HUES6 (cell line): ENCODE measurements around the gene ZNF521.

Experiments
- H3K27ac ChIP-seq: 2 replicates; pipeline ENCODE4 v1.7.0; 2013; ENCODE audit warnings: low read depth, mild to moderate bottlenecking, low read length, inconsistent platforms
- H3K27me3 ChIP-seq: 2 replicates; pipeline ENCODE4 v1.6.1; 2013; ENCODE audit warnings: low read length; ENCODE audit not compliant: control insufficient read depth, insufficient read depth
- H3K36me3 ChIP-seq: 2 replicates; pipeline ENCODE4 v1.6.1; 2013; ENCODE audit warnings: low read length; ENCODE audit not compliant: control insufficient read depth, insufficient read depth
- H3K4me1 ChIP-seq: 2 replicates; pipeline ENCODE4 v1.6.1; 2013; ENCODE audit warnings: low read length; ENCODE audit not compliant: control insufficient read depth, insufficient read depth
- H3K4me3 ChIP-seq: 2 replicates; pipeline ENCODE4 v1.5.1; 2013; ENCODE audit warnings: low read depth, low read length
- H3K9ac ChIP-seq: one replicate; pipeline ENCODE4 v1.6.1; 2013; ENCODE audit warnings: mild to moderate bottlenecking, low read length
- H3K9me3 ChIP-seq: 2 replicates; pipeline ENCODE4 v1.6.1; 2013; ENCODE audit warnings: low read depth, low read length; ENCODE audit not compliant: control insufficient read depth, insufficient read depth

Gene ZNF521

DNA sequence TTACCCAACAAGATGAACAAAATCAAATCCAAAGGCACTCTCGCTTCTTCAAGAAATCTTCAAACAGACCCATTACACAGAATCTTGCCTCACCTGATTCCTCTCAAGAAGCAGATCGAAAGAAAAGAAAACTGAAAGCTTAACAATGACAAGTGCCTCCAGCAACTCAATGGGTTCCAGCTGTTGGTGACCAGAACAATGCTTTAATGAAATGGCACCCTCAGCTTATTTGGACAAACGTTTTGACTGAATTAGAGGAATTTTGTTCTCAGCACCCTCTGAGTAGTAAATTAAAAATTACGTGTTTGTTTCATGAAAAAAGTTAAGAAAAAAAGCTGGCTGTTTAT, 211.0 kb downstream of the ZNF521 start:
- no peaks in the 10 kb centered on the region for H3K4me1 ChIP-seq
- no peaks in the 10 kb centered on the region for H3K9me3 ChIP-seq
- H3K36me3 ChIP-seq = no peaks in the 10 kb centered on the region
- H3K9ac ChIP-seq = no peak overlapping the region
- H3K27ac ChIP-seq = no peak overlapping the region
- no peaks in the 10 kb centered on the region for H3K27me3 ChIP-seq
- H3K4me3 ChIP-seq = no peak overlapping the region

DNA sequence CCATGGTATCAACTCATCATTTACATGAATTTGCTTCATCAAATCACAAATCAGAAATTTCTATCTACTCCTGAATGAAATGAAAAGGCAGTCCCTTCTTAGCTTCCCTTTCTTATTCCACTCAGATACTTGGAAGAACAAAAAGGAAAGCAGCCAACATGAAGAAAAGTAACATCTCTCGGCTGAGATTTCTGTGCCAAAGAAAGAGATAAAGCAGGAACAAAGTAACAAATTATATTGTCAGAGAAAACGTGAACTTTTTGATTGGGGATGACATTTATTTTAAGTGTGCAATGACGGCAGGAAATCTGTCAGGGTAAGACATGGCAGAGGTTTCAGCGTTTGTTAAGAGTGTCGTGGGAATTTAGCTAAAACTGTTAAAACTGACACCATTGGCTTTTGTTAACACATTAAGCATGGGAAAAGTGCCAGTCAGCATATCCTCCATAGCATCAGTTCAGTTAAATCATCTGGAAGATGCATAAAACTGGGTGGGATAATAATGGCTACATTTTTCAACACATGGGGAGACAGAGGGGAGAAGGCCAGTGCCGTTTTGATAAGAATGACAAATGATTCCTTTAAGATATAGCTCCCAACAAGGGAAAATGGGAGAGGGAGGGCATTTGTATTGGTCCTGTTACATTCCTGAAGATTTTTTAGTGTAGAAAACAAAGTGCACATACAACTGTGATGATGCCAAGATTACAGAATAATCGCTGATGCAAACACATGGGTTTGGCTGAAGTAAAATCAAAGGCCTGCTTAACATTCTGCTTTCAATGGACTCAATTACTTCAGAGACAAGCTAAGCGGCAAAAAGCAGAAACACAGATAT, 211.6 kb downstream of the ZNF521 start:
- Histone ChIP-seq H3K27ac (no peak overlapping the region), H3K36me3 (no peaks in the 10 kb centered on the region), H3K9me3 (no peaks in the 10 kb centered on the region), H3K27me3 (no peaks in the 10 kb centered on the region), H3K9ac (no peak overlapping the region), H3K4me1 (peaks cover 2% of the 10 kb centered on the region; the same call in 1 of the 2 replicates), H3K4me3 (no peak overlapping the region)

DNA sequence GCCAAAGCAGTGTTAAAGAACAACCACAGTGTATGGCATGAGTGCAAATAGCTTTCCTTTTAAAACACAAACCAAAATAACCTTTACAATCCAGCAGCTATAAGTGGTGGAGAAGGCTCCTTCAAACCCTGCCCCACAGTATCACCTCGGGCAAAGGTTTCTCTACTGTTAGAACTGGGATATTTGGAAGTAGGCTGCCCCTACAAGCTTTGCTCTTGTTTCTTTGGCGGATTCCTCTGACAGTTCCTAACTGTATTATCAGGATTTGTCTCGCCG, 214.8 kb downstream of the ZNF521 start:
- Histone ChIP-seq H3K27ac (no peak overlapping the region), H3K36me3 (no peaks in the 10 kb centered on the region), H3K9ac (no peak overlapping the region), H3K4me3 (no peak overlapping the region), H3K9me3 (no peaks in the 10 kb centered on the region), H3K27me3 (no peaks in the 10 kb centered on the region), H3K4me1 (peaks cover 5% of the 10 kb centered on the region; the same call in 1 of the 2 replicates)

DNA sequence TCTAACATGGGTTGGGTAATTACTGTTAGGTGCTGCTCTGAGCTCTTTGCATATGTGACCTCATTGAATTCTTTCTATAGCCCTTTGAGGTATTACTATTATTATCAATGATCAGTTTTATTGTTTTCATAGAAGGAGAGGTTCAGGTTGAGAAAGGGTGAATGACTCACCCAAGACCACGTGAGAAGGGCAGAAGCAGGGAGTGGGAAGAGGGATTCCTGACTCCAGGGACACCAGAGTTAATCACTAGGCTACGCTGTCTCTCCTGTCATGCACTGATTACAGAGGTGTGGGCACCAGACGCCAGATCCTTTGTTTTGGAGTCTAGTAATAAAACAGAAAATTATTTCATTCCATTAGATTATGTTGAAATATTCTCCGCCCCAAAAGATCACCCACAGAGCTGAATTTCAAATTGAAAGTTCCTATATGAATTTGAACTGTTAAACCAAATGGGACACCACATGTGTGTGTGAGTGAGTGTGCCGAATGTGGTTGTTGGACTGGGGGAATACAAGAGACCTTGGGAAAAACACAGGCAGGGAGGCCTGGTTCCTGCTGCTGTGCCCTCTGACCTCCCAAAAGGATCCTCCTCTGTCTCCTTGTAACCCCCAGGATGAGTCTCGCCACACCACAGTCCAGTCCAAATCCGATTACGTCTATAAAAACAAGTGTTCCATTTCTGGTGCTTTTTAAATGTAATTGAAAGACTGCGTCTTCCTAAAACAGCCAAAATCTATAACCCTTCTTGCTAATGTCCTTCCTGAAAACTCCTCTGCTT, 215.4 kb downstream of the ZNF521 start:
- Histone ChIP-seq H3K27me3 (no peaks in the 10 kb centered on the region), H3K36me3 (no peaks in the 10 kb centered on the region), H3K4me1 (peaks cover 5% of the 10 kb centered on the region; the same call in 1 of the 2 replicates), H3K4me3 (no peak overlapping the region), H3K27ac (no peak overlapping the region), H3K9ac (no peak overlapping the region), H3K9me3 (no peaks in the 10 kb centered on the region)

DNA sequence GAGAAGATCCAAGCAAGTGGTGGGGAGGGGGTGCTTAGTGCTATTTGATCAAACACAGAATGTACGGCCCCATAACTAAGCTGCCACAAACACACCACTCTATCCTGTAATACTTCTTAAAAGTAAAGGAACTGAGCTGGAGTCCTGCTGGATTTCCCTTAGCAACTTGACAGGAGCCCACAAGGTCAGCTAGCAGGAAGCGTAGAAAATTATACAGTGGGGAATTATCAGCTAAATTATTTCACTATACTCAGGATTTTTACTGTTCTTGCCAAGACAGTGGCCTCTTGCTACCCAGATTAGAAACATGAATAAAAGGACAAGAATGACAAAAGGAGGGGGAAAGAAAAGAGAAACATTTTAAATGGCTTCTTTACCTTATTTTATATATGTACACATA, 217.1 kb downstream of the ZNF521 start:
- Histone ChIP-seq H3K27ac (no peak overlapping the region), H3K4me1 (peaks cover 5% of the 10 kb centered on the region; the same call in 1 of the 2 replicates), H3K9ac (no peak overlapping the region), H3K27me3 (no peaks in the 10 kb centered on the region), H3K4me3 (no peak overlapping the region), H3K9me3 (no peaks in the 10 kb centered on the region), H3K36me3 (no peaks in the 10 kb centered on the region)

DNA sequence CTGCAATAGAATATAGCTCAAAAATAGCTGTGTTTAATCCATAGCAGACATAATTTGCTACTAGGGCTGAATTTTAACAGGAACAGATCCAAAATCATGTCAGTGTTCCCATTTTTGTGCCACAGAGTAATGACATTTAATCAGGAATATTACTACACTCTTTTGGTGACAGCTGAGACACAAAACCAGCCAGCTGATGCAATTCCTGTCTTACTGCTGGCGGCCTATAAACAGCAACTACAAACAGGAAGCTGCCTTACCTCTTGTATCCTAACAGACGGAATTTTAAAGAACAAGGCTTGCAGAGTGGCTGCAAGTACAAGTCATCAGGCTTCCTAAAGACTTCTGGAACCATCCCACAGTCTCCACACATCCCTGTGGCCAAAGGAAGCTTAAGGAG, 218.1 kb downstream of the ZNF521 start:
- H3K4me3 ChIP-seq = no peak overlapping the region
- no peaks in the 10 kb centered on the region for H3K27me3 ChIP-seq
- H3K36me3 ChIP-seq = no peaks in the 10 kb centered on the region
- no peak overlapping the region for H3K9ac ChIP-seq
- H3K9me3 ChIP-seq = no peaks in the 10 kb centered on the region
- H3K4me1 ChIP-seq = peaks cover 5% of the 10 kb centered on the region; the same call in 1 of the 2 replicates
- H3K27ac ChIP-seq = no peak overlapping the region

DNA sequence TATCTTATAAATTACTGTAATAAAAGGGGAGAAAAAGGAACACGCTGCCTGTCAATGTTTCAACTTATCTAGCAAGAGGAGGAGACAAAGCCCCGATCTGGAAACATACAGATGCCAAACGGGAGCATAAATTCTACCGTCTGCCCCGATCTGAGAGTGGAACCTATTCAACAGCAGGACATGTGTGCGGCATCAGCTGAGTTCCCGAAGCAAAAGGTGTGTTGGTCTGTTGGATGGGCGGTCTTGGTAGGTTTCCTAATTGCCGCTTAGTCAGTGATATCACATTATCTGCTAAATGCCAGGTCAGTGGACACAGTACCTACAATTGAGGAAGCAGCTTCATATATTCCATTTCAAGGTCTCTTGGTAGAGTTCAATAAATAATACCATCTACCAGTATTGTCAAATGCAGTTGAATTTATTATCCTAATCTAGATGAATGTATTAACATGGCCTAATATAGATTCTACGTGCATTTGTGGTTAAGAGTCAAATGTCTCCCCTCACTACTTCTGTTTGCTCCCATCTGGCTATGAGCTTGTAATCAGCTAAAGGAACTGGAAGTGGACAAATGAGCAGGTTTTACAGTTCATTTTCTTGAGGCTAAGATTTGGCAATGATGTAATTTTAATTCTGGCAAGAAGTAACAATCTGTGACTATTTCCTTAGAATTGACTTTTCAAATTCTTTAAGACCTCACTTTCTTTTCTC, 219.0 kb downstream of the ZNF521 start:
- Histone ChIP-seq H3K27ac (no peak overlapping the region), H3K36me3 (no peaks in the 10 kb centered on the region), H3K27me3 (no peaks in the 10 kb centered on the region), H3K4me3 (no peak overlapping the region), H3K9ac (no peak overlapping the region), H3K9me3 (no peaks in the 10 kb centered on the region), H3K4me1 (peaks cover 5% of the 10 kb centered on the region; the same call in 1 of the 2 replicates)

DNA sequence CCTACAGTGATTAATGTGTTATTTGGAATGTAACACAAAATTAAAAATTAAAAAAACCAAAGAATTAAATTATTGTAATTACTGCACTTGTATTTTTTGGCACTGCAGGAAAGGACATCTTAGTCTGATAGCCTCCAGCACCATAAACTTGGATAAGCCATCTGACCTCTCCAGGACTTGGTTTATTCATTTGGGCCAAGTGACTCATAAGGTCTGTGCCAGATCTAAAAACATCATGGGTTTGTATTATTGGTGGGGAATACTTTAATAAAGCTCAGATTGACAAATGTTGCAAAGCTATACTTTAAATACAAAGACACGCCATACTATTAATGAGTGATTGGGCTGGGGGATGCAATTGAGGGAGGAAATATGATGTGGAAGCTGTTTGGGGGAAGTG, 225.2 kb downstream of the ZNF521 start:
- Histone ChIP-seq H3K36me3 (no peaks in the 10 kb centered on the region), H3K4me3 (no peak overlapping the region), H3K27me3 (no peaks in the 10 kb centered on the region), H3K9ac (no peak overlapping the region), H3K27ac (no peak overlapping the region), H3K4me1 (no peaks in the 10 kb centered on the region), H3K9me3 (no peaks in the 10 kb centered on the region)

DNA sequence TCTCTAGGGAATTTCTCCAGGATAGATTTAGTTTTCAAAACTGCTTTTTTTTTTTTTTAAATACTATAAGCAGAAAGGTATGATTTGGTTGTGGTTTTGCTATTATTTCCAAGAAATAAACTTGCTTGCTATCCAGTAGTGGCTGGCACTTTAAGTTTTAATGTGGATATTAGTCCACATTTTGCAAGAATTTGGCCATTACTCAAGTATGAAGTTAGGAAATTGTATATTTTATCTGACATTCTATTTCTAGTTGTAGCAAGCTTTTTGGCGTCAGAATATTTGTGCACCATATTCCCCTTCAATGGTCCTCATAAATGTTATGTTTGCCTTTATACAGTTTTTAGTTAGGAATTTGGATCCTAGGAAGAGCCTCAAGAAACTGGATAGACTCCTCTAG, 226.3 kb downstream of the ZNF521 start:
- no peaks in the 10 kb centered on the region for H3K27me3 ChIP-seq
- H3K36me3 ChIP-seq = no peaks in the 10 kb centered on the region
- no peaks in the 10 kb centered on the region for H3K9me3 ChIP-seq
- H3K9ac ChIP-seq = no peak overlapping the region
- H3K27ac ChIP-seq = no peak overlapping the region
- H3K4me3 ChIP-seq = no peak overlapping the region
- H3K4me1 ChIP-seq = no peaks in the 10 kb centered on the region

DNA sequence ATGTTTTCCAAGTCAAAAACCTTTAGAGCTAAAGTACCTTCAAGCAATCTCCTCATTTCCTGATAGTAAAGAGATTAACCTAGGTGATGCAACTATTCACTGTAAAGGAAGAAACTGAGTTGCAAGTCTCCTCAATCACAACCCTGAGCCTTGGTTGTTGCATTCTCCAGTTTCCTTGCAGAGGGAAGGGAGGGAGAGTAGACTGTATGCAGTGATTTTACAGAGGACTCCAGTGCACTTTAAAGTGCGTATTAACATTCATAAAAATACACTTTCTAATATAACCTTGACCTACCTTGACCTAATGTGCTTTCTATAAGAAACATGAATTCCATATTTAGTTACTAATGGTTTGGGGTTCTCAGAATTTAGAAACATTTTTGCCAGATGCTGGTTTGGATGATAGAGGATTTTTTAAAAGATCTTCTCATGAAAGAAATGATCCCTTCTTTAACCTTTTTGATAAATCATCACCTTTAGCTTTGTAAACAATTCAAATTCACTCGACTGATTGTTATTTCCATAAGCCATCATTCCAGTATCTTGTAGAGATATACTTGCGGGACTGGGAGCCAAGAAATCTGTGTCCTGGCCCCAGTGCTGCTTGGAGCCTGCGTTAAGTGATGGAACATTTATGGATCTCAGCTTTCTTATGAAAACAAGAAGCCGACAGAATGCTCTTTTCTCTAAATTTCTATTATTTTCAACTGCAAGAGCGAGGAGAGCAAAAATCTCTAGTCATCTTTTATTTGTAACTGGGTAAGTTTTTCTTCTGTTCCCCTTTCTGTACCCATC, 228.3 kb downstream of the ZNF521 start:
- Histone ChIP-seq H3K4me3 (no peak overlapping the region), H3K27ac (no peak overlapping the region), H3K27me3 (no peaks in the 10 kb centered on the region), H3K4me1 (no peaks in the 10 kb centered on the region), H3K36me3 (no peaks in the 10 kb centered on the region), H3K9ac (no peak overlapping the region), H3K9me3 (no peaks in the 10 kb centered on the region)
